GM10847 (cell line): Measurements from ENCODE around the gene MGAT1.
A peak's percentile ranks its signal among the peaks of the same experiment; 100 is the strongest.

Source experiments
- POLR2A ChIP-seq: IDR thresholded peaks from 2 replicates; pipeline ENCODE4 v1.6.1; 2011; ENCODE audit not compliant: insufficient read length; ENCODE audit errors: extremely low read depth

The MGAT1 gene

DNA sequence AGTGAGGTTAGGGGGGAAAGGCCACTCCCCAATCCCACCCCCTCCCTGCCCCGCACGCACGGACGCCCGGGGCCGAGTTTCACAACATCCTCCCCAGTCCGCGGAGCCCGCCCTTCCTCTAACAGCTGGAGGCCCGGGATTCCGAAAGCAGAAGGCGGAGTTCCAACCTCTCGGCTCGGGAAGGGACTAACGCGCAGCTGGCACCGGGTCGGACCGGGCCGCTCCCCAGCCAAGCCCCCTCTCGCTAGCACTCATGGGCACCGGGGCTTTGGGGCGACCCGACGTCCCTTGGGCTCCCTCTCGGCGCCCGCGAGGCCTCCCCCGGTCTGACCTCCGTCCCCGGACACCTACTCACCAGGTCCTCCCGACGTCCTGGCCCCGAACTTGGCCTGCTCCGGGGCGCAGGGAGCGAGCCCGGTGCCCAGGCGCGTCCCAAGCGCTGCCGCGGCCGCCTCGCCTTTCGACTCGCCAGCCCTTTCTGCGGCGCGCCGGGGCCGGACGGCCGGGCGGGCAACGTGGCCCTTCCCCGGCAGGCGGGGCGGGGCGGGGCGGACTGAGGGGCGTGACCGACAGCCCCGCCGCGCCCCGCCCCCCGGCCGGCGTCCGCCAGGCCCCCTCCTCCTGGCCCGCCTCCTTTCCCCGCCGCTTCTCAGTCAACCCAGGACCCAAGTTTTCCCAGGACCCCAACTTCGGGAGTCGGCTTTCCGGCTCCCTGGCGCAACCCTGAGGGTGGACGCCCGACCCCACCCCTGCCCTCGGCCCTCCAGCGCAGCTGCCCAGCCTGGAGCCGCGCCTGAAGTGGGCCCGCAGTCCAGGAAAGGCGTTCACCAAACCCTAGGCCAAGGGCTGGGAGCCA is at the start of gene MGAT1:
MGAT1 (minus strand) TSS at position 482 of the 856 bp plus-strand sequence. CDS start 9,835 bp downstream, outside the sequence.
- peak; percentile 68 for TF ChIP-seq POLR2A

GRCh38 chr5:180850434-180851078 is 48.0 kb upstream of the MGAT1 start:
- no peak for TF ChIP-seq POLR2A

DNA sequence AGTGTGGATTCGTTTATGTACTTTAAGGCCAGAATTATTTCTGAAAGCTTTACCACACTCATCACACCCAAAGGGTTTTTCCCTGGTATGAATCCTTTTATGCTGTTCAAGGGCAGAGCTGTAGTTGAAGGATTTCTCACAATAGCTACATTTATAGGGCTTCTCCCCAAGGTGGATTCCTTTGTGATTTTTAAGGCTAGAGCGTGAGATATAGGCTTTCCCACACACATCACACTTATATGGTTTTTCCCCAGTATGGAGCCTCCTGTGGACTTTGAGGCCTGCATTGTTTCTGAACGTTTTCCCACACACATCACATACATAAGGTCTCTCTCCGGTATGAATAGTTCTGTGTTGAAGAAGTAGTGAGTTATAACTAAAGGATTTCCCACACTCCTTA is 47.2 kb upstream of the MGAT1 start:
- TF ChIP-seq POLR2A: no peak

- TF ChIP-seq POLR2A: no peak
Measured at GRCh38 chr5:180848878-180849277, 46.3 kb upstream of the MGAT1 start.

DNA sequence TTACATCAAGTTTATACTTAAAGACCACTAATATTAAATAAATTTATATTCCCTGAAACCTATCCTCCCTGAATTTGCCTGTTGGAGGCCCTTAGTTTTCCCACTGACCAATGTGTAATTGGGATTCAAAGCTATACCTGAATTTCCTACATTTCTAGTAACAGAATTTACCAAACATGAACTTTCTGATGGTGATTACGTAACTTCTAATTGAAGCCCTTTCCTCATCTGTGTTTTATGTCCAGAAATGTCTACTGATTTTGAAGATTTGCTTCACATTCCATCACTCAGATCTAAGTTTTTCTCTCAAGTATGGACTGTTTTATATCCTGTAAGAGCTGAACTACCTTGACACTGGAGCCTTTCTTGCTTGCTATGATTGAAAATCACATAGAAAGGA is 45.7 kb upstream of the MGAT1 start:
- no peak for TF ChIP-seq POLR2A

DNA sequence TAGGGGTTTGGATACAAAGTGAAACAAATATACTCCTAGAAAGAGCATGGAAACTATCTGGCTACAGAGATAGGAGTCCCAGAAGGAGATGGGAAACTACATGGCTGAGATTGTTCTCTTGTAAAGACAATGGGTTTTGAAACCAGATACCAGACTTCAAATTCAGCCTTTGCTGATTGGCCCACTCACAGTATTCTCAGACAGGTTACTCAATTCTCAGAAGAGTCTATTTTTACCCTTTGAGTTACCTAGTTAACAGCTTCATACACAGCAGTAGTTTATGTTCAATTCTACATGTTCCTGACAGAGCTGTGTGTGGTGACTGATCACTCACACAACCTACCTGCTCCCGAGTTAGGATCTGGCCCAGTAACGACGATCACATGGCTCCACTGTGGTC is 44.4 kb upstream of the MGAT1 start:
- TF ChIP-seq POLR2A: no peak

GRCh38 chr5:180844858-180845257 is 42.3 kb upstream of the MGAT1 start:
- TF ChIP-seq POLR2A: no peak

DNA sequence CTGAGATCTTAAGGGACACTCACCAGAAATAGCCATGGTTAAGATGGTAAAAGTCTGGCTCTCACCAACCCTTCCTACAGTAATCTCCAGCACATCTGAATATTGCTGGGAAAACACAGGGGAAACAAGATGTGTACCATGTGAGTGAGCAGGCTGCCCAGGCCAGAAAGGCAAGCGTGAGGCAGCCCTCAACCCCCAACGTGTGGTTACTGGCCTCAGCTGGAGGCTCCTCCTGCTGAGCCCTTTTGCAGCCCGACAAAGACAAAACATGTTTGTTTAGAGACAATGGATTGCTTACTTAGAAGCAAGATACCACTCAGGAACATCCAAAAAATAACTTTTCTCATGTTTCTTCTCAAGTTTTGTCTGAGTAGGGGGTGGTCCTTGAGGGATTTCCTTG is 41.8 kb upstream of the MGAT1 start:
- no peak for TF ChIP-seq POLR2A

GRCh38 chr5:180839935-180840334 is 37.3 kb upstream of the MGAT1 start:
- TF ChIP-seq POLR2A: no peak

DNA sequence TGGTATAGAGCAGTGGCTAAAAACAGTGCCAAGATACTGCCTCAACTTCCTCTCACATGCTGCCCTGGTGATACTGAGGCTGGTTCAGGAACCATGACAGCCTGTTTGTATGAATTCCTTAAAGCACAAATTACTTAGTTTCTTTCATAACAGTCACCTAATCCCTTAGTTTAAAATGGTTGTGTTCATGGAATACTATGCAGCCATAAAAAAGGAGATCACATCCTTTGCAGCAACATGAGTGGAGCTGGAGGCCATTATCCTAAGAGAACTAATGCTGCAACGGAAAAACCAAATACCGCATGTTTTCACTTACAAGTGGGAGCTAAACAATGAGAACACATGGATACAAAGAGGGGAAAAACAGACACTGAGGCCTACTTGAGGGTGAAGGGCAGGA is 36.6 kb upstream of the MGAT1 start:
- TF ChIP-seq POLR2A: no peak

DNA sequence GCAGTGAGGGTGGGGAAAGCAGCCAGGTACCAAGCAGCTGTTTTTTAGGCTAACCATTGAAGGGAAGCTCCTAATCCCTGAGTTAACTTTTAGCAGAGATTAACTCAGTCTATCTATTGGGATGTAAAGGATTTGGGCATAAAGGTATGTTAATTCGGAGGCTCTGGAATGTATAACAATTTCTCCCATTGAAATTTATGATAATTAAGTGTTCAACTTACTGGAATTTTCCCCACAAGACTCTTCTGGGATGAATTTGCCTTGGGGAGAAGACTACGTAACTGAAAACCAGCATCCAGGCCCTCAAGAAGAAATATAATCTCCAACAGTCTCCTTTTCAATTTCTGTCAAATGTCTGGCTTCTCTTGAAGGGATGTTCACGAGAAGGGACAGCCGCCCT is 34.9 kb upstream of the MGAT1 start:
- no peak for TF ChIP-seq POLR2A

DNA sequence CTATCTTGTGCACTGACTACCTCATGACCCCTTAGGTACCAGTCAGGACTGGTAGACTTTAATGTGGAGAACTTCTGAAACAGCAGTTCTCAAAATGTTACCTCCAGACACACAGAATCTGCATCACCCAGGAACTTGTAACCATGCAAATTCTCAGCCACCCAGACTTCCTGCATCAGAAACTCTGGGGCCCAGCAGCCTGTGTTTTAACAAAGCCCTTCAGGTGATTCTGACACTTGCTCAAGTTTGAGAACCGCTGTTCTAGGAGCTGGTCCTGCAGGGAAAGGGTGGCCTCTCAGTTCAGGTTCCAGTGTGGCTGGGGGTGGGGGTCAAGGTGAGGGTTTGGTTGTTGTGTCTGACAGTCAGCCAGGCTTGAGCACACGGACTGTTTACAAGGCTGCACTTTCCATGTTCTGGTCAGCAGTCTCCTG is 30.0 kb upstream of the MGAT1 start:
- no peak for TF ChIP-seq POLR2A

- peak; percentile 47 for TF ChIP-seq POLR2A
Measured at GRCh38 chr5:180831139-180832093, 28.8 kb upstream of the MGAT1 start.

GRCh38 chr5:180830253-180831138 is 27.9 kb upstream of the MGAT1 start:
- TF ChIP-seq POLR2A: peak; percentile 43
